ENCODE results near the gene SPATA9.

DNA sequence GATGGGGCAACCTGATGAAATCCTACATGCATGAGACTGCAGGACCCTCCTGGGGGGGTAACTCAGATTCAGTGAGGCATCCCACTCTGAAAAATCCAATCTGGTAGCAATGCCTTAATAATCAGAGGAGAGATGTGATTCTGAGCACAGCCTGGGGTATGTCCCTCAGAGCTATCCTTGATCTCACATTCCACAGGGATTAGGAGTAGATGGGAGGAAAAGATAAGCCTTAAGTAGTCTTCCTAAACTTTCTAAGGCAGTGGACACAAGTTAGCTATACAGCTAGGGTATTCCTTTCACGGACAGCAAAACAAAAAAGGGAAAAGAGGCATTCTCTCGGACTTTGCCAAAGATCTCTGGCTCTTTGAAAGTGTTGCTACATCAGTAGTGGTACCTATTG lies 3.9 kb upstream of the SPATA9 start:
- TF ChIP-seq, protein P1, sequence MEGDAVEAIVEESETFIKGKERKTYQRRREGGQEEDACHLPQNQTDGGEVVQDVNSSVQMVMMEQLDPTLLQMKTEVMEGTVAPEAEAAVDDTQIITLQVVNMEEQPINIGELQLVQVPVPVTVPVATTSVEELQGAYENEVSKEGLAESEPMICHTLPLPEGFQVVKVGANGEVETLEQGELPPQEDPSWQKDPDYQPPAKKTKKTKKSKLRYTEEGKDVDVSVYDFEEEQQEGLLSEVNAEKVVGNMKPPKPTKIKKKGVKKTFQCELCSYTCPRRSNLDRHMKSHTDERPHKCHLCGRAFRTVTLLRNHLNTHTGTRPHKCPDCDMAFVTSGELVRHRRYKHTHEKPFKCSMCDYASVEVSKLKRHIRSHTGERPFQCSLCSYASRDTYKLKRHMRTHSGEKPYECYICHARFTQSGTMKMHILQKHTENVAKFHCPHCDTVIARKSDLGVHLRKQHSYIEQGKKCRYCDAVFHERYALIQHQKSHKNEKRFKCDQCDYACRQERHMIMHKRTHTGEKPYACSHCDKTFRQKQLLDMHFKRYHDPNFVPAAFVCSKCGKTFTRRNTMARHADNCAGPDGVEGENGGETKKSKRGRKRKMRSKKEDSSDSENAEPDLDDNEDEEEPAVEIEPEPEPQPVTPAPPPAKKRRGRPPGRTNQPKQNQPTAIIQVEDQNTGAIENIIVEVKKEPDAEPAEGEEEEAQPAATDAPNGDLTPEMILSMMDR (IDR thresholded peaks at IDR 0.05 in 8 of 11, conservative IDR thresholded peaks at IDR 0.05 in 3 of 11) = no peak
- no peak for TF ChIP-seq POLR2A (IDR thresholded peaks at IDR 0.05)

Data from spleen (tissue), 7 donors.